Tibial nerve (tissue), 4 donors: ENCODE measurements around the gene KRT1. TPM values are rescaled to one million over a fixed set of nuclear protein-coding genes. Genes with fewer than 3 reads are reported as not detected.
"Not testable (repeated sequence)": the region's sequence is repeated elsewhere in the genome, so short reads cannot be mapped to it uniquely, and the experiment has no call there.

Experiments used
- DNase-seq, 2 donors: peaks; one replicate each; pipeline ENCODE4 v3.0.0-alpha.2; 2019; ENCODE audit warnings: low spot score in 2 of 2
- H3K27ac ChIP-seq, 4 donors: fragments of 200-600 bp; sonication (generic) in 3 of 4; one replicate each; pipeline ENCODE4 v1.5.1; 2017 to 2019; ENCODE audit warnings: mild to moderate bottlenecking in 1 of 4
- H3K27me3 ChIP-seq, 2 donors: fragments of 200-600 bp; sonication (generic) in 1 of 2; one replicate each; pipeline versions ENCODE4 v1.5.1 to v1.6.0; 2017 to 2019
- H3K36me3 ChIP-seq, 3 donors: fragments of 200-600 bp; sonication (generic); one replicate each; pipeline ENCODE4 v1.5.1; 2018 to 2019
- H3K4me1 ChIP-seq, 4 donors: fragments of 200-600 bp; sonication (generic) in 3 of 4; one replicate each; pipeline ENCODE4 v1.5.1; 2017 to 2019
- H3K4me3 ChIP-seq, 4 donors: fragments of 200-600 bp; sonication (generic) in 3 of 4; one replicate each; pipeline ENCODE4 v1.5.1; 2017 to 2019; ENCODE audit warnings: mild to moderate bottlenecking in 1 of 4, moderate library complexity in 1 of 4
- H3K9me3 ChIP-seq, 4 donors: fragments of 200-600 bp; sonication (generic) in 3 of 4; one replicate each; pipeline ENCODE4 v1.5.1; 2017 to 2019
- CTCF ChIP-seq, 5 experiments: fragments of 200-600 bp in 3 of 5; fragments of 450-650 bp in 2 of 5; sonication (generic) in 3 of 5; IDR thresholded peaks; one replicate each; pipeline ENCODE4 v1.5.1; 2016 to 2019; ENCODE audit warnings: antibody characterized with exemption in 5 of 5, mild to moderate bottlenecking in 3 of 5, moderate library complexity in 2 of 5
- EP300 ChIP-seq, 2 donors: sonication (generic); formaldehyde crosslinking; IDR thresholded peaks; one replicate each; pipeline ENCODE4 v1.6.1; 2017; ENCODE audit warnings: antibody characterized with exemption in 2 of 2, mild to moderate bottlenecking in 1 of 2
- POLR2A ChIP-seq, 2 donors: fragments of 450-650 bp; IDR thresholded peaks; one replicate each; pipeline ENCODE4 v1.6.1; 2017; ENCODE audit warnings: antibody characterized with exemption in 2 of 2, mild to moderate bottlenecking in 2 of 2, moderate library complexity in 2 of 2
- WGBS, 2 donors: methylation state at CpG; one replicate each; pipeline ENCODE4 v1.1.5; 2018; 5-methylcytosine and 5-hydroxymethylcytosine counted together
- total RNA-seq, 4 donors: library from RNA; depleted of rRNA; stranded (reverse); fragments of >200 nt; gene quantifications; one replicate each; pipeline ENCODE4 v1.1.0, GENCODE V29; 2016

Gene KRT1
- total RNA-seq, 4 donors from 2014 or later, result not detected

DNA sequence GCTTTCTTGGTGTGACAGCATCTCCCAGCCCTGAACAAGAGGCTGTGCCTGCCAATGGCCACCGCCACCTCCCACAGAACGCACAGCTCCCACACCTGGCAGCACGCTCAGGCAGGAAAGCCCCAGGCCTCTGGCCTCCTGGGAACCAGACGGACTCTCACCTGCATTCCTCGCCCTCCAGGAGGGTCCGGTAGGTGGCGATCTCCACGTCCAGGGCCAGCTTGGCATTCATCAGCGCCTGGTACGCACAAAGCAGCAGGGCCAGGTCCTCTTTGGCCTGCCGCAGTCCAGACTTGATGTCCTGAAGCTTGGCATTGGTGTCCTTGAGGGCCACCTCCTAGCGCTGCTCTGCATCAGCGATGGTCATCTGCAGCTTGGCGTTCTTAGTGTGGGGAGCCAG, 35.2 kb upstream of the KRT1 start:
- Histone ChIP-seq H3K4me3 (no peak overlapping the region), H3K4me1 (peaks cover 0 to 16% (median 4%) of the 10 kb centered on the region in 4 donors), H3K9me3 (no peaks in the 10 kb centered on the region), H3K27ac (no peak overlapping the region), H3K36me3 (no peaks in the 10 kb centered on the region), H3K27me3 (peaks cover 0 to 50% of the 10 kb centered on the region in 2 donors)
- 74 to 81% methylated on average over 4 to 14 of the region's 14 CpGs for WGBS, 2 donors
- DNase-seq, result no peak
- no peak for TF ChIP-seq POLR2A (IDR thresholded peaks at IDR 0.05)
- no peak for TF ChIP-seq CTCF (IDR thresholded peaks at IDR 0.05)
- no peak for TF ChIP-seq EP300 (IDR thresholded peaks at IDR 0.05)

DNA sequence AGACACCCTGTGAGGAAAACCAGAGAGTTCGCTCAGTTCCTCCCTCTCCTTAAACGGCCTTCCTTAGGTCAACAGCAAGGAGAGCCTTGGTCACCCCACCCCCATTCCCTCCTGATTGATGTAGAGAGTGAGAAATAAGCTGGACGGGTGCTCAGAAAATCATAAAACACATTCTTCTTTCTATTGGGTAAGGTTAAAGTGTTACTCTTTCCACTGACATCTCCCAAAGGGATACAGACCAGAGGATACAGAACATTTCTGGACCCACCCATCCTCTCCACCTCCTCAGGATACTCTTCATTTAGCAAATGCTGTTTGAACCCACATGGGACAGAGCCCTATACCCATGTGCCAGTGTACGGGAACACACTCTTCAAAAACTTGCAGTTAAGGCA, 34.7 kb upstream of the KRT1 start:
- TF ChIP-seq POLR2A (IDR thresholded peaks at IDR 0.05) (no peak), EP300 (IDR thresholded peaks at IDR 0.05) (no peak), CTCF (IDR thresholded peaks at IDR 0.05) (no peak)
- peaks cover 0 to 50% of the 10 kb centered on the region in 2 donors for H3K27me3 ChIP-seq
- H3K4me1 ChIP-seq, result peaks cover 0 to 16% (median 4%) of the 10 kb centered on the region in 4 donors
- no peaks in the 10 kb centered on the region for H3K36me3 ChIP-seq
- no peak for DNase-seq
- no peak overlapping the region for H3K27ac ChIP-seq
- 44 to 57% methylated on average over 4 of the region's 4 CpGs for WGBS, 2 donors
- H3K4me3 ChIP-seq, result no peak overlapping the region
- no peaks in the 10 kb centered on the region for H3K9me3 ChIP-seq

GRCh38 chr12:52713960-52714886, 34.0 kb upstream of the KRT1 start:
- H3K27me3 ChIP-seq, result peaks cover 0 to 50% of the 10 kb centered on the region in 2 donors
- TF ChIP-seq EP300 (IDR thresholded peaks at IDR 0.05) (no peak), CTCF (IDR thresholded peaks at IDR 0.05) (no peak), POLR2A (IDR thresholded peaks at IDR 0.05) (no peak)
- DNase-seq, result no peak
- H3K4me1 ChIP-seq, result peaks cover 0 to 16% (median 4%) of the 10 kb centered on the region in 4 donors
- 8 to 12% methylated on average over 22 to 49 of the region's 72 CpGs for WGBS, 2 donors
- H3K9me3 ChIP-seq, result no peaks in the 10 kb centered on the region
- no peak overlapping the region for H3K27ac ChIP-seq
- no peaks in the 10 kb centered on the region for H3K36me3 ChIP-seq
- H3K4me3 ChIP-seq, result peak overlapping the region in 1 of 4 donors; percentile 29

- not testable (repeated sequence) for DNase-seq, H3K36me3 ChIP-seq, H3K4me3 ChIP-seq, H3K27ac ChIP-seq, H3K9me3 ChIP-seq
- WGBS, 2 donors, result 91 to 95% methylated on average over 6 of the region's 6 CpGs
- H3K27me3 ChIP-seq, result peaks cover 0 to 50% of the 10 kb centered on the region in 2 donors
- peaks cover 0 to 16% (median 4%) of the 10 kb centered on the region in 4 donors for H3K4me1 ChIP-seq
Measured at GRCh38 chr12:52712122-52712521, 31.9 kb upstream of the KRT1 start.

- no peak for DNase-seq
- Histone ChIP-seq H3K27me3 (peaks cover 0 to 41% of the 10 kb centered on the region in 2 donors), H3K4me3 (no peak overlapping the region), H3K36me3 (no peaks in the 10 kb centered on the region), H3K9me3 (no peaks in the 10 kb centered on the region), H3K27ac (no peak overlapping the region), H3K4me1 (peaks cover 0 to 16% (median 4%) of the 10 kb centered on the region in 4 donors)
- TF ChIP-seq POLR2A (IDR thresholded peaks at IDR 0.05), result no peak
- TF ChIP-seq EP300 (IDR thresholded peaks at IDR 0.05), result no peak
- TF ChIP-seq CTCF (IDR thresholded peaks at IDR 0.05), result no peak
- WGBS, 2 donors, result 91 to 100% methylated on average over 1 of the region's 1 CpG
Measured at GRCh38 chr12:52710730-52711129, 30.5 kb upstream of the KRT1 start.
